Progenitor cell of endocrine pancreas (in vitro differentiated cells): ENCODE measurements around the gene WDR33. TPM values are rescaled to one million over a fixed set of nuclear protein-coding genes. Genes with fewer than 3 reads are reported as not detected.
"Not testable (repeated sequence)": the region's sequence is repeated elsewhere in the genome, so short reads cannot be mapped to it uniquely, and the experiment has no call there.

ENCODE experiments used
- DNase-seq: peaks from one replicate; pipeline ENCODE4 v3.0.0; 2021; ENCODE audit warnings: low spot score; ENCODE audit not compliant: unreplicated experiment
- H3K27ac Mint-ChIP-seq: 2 replicates; pipeline ENCODE4 v1.8.0; 2021; ENCODE audit warnings: mild to moderate bottlenecking, moderate library complexity, mixed read lengths
- H3K27me3 Mint-ChIP-seq: 2 replicates; pipeline ENCODE4 v1.8.0; 2021; ENCODE audit warnings: mixed read lengths
- H3K36me3 Mint-ChIP-seq: 2 replicates; pipeline ENCODE4 v1.8.0; 2022; ENCODE audit warnings: mixed read lengths; ENCODE audit not compliant: insufficient read depth
- H3K4me1 Mint-ChIP-seq: 2 replicates; pipeline ENCODE4 v1.8.0; 2021; ENCODE audit warnings: low read depth, mixed read lengths
- H3K4me3 Mint-ChIP-seq: 2 replicates; pipeline ENCODE4 v1.8.0; 2021; ENCODE audit warnings: low read depth, mild to moderate bottlenecking, moderate library complexity, mixed read lengths
- H3K9me3 Mint-ChIP-seq: 2 replicates; pipeline ENCODE4 v1.8.0; 2021; ENCODE audit warnings: low read depth, mixed read lengths
- CTCF ChIP-seq: fragments of 200-600 bp; sonication (generic); IDR thresholded peaks from one replicate; pipeline ENCODE4 v1.5.0; 2021; ENCODE audit warnings: antibody characterized with exemption, mild to moderate bottlenecking; ENCODE audit not compliant: unreplicated experiment
- total RNA-seq: library from RNA; stranded (reverse); gene quantifications from 2 replicates; pipeline ENCODE4 v1.2.1, GENCODE V29; 2021

Gene WDR33
- total RNA-seq, 1 donor from 2014 or later: 74.2 TPM

GRCh38 chr2:127759931-127760330, 51.0 kb downstream of the WDR33 start:
- Mint-ChIP-seq H3K4me1 (no peaks in the 10 kb centered on the region), H3K4me3 (no peak overlapping the region), H3K36me3 (peaks cover 16% of the 10 kb centered on the region), H3K9me3 (no peaks in the 10 kb centered on the region), H3K27ac (no peak overlapping the region), H3K27me3 (no peaks in the 10 kb centered on the region)
- DNase-seq: no peak
- no peak for TF ChIP-seq CTCF

- TF ChIP-seq CTCF: no peak
- Mint-ChIP-seq H3K9me3 (no peaks in the 10 kb centered on the region), H3K27ac (peak overlapping the region; percentile 73), H3K27me3 (no peaks in the 10 kb centered on the region), H3K36me3 (peaks cover 5% of the 10 kb centered on the region), H3K4me1 (no peaks in the 10 kb centered on the region), H3K4me3 (no peak overlapping the region)
- DNase-seq: no peak
Measured at GRCh38 chr2:127754186-127754585, 56.8 kb downstream of the WDR33 start.

- Mint-ChIP-seq H3K36me3 (peaks cover 4% of the 10 kb centered on the region), H3K4me1 (no peaks in the 10 kb centered on the region), H3K4me3 (no peak overlapping the region), H3K27me3 (no peaks in the 10 kb centered on the region), H3K27ac (no peak overlapping the region), H3K9me3 (no peaks in the 10 kb centered on the region)
- DNase-seq: no peak
- no peak for TF ChIP-seq CTCF
Measured at GRCh38 chr2:127753374-127753773, 57.6 kb downstream of the WDR33 start.

- not testable (repeated sequence) for H3K4me3 Mint-ChIP-seq, H3K36me3 Mint-ChIP-seq, H3K9me3 Mint-ChIP-seq, DNase-seq, H3K27me3 Mint-ChIP-seq, H3K4me1 Mint-ChIP-seq, H3K27ac Mint-ChIP-seq
Measured at GRCh38 chr2:127749537-127749936, 61.4 kb downstream of the WDR33 start.

- H3K27ac Mint-ChIP-seq: no peak overlapping the region
- peaks cover 7% of the 10 kb centered on the region for H3K36me3 Mint-ChIP-seq
- H3K4me3 Mint-ChIP-seq: no peak overlapping the region
- H3K9me3 Mint-ChIP-seq: no peaks in the 10 kb centered on the region
- no peaks in the 10 kb centered on the region for H3K27me3 Mint-ChIP-seq
- no peak for DNase-seq
- no peak for TF ChIP-seq CTCF
- H3K4me1 Mint-ChIP-seq: no peaks in the 10 kb centered on the region
Measured at GRCh38 chr2:127747621-127748020, 63.4 kb downstream of the WDR33 start.

- no peak for DNase-seq
- Mint-ChIP-seq H3K9me3 (no peaks in the 10 kb centered on the region), H3K36me3 (peaks cover 4% of the 10 kb centered on the region), H3K4me3 (no peak overlapping the region), H3K4me1 (peaks cover 2% of the 10 kb centered on the region), H3K27ac (no peak overlapping the region), H3K27me3 (no peaks in the 10 kb centered on the region)
- TF ChIP-seq CTCF: peak; percentile 20
Measured at GRCh38 chr2:127743477-127744026, 67.4 kb downstream of the WDR33 start.
